Esophagus squamous epithelium (tissue), 5 donors: Measurements from ENCODE around the gene ITGA7. TPM values are rescaled to one million over a fixed set of nuclear protein-coding genes. Genes with fewer than 3 reads are reported as not detected.

Experiments used
- DNase-seq: peaks from one replicate; lab custom pipeline; 2025; lab: John Stamatoyannopoulos, UW
- H3K27ac ChIP-seq, 4 donors: fragments of 200-600 bp; sonication (generic); one replicate each; pipeline ENCODE4 v1.5.1; 2016 to 2019; ENCODE audit warnings: mild to moderate bottlenecking in 1 of 4
- H3K27me3 ChIP-seq, 4 donors: fragments of 200-600 bp; sonication (generic); 1 replicate in 3 of 4; 2 replicates in 1 of 4; pipeline versions ENCODE4 v1.5.1 to v1.6.0; 2017 to 2021; ENCODE audit warnings: antibody characterized with exemption in 1 of 4
- H3K36me3 ChIP-seq, 3 donors: fragments of 200-600 bp; sonication (generic); one replicate each; pipeline ENCODE4 v1.5.1; 2016 to 2019
- H3K4me1 ChIP-seq, 3 donors: fragments of 200-600 bp; sonication (generic); one replicate each; pipeline ENCODE4 v1.5.1; 2017 to 2019
- H3K4me3 ChIP-seq, 4 donors: fragments of 200-600 bp; sonication (generic); 1 replicate in 3 of 4; 2 replicates in 1 of 4; pipeline ENCODE4 v1.5.1; 2016 to 2019; ENCODE audit warnings: mild to moderate bottlenecking in 2 of 4, moderate library complexity in 1 of 4
- H3K9me3 ChIP-seq, 3 donors: fragments of 200-600 bp; sonication (generic); one replicate each; pipeline ENCODE4 v1.5.1; 2016 to 2019
- CTCF ChIP-seq, 6 experiments: fragments of 450-650 bp in 4 of 6; fragments of 200-600 bp in 2 of 6; sonication (generic) in 2 of 6; IDR thresholded peaks; one replicate each; pipeline ENCODE4 v1.5.1; 2016 to 2019; ENCODE audit warnings: antibody characterized with exemption in 6 of 6, mild to moderate bottlenecking in 4 of 6, moderate library complexity in 4 of 6
- POLR2A ChIP-seq, 4 donors: fragments of 450-650 bp; IDR thresholded peaks; one replicate each; pipeline ENCODE4 v1.6.1; 2017; ENCODE audit warnings: antibody characterized with exemption in 4 of 4, mild to moderate bottlenecking in 4 of 4, moderate library complexity in 3 of 4
- whole genome bisulfite sequencing, 2 donors: methylation state at CpG; one replicate each; pipeline ENCODE4 v1.1.5; 2018; 5-methylcytosine and 5-hydroxymethylcytosine counted together
- intact Hi-C: fragments of 100-400 bp; cut with DNase I; formaldehyde crosslinking; loops from one replicate; pipeline ENCODE4 v1.15.0; 2022
- total RNA-seq, 4 donors: library from RNA; depleted of rRNA; stranded (reverse); fragments of >200 nt; gene quantifications; one replicate each; pipeline ENCODE4 v1.1.0, GENCODE V29; 2016
- donor health status: DM: yes; HTN: yes; CAD: no.

ITGA7 gene
- total RNA-seq, 4 donors from 2014 or later, result 1.1 to 26.3 (median 10.5) TPM

DNA sequence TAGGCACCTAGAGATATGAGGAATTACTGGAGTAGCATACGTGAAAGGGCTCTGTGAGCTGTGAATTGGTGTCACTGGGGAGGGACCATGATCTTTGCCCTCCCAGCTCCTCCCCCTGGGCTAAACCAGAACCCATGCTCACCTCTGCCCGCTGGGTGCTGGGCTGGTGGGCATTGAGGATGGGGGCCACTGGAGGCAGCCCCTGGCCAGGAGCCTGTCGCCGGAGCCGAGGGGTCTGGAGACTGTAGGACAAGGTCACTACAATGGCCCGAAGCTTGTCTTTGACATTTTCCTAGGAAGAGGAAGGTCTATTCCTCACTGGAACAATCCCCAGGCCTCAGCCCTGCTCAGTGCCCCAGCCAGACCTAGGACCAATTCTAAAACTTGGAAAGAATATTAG is 11.6 kb downstream of the ITGA7 start:
- peaks cover 0 to 12% (median 0%) of the 10 kb centered on the region in 3 donors for H3K4me1 ChIP-seq
- TF ChIP-seq CTCF (IDR thresholded peaks at IDR 0.05) (no peak), POLR2A (IDR thresholded peaks at IDR 0.05) (no peak)
- no peak overlapping the region for H3K27ac ChIP-seq
- intact Hi-C loops, result no loop called here
- H3K9me3 ChIP-seq, result no peaks in the 10 kb centered on the region
- no peak for DNase-seq
- WGBS, 2 donors, result 94 to 98% methylated on average over 5 to 6 of the region's 6 CpGs
- H3K36me3 ChIP-seq, result peaks cover 0 to 30% (median 0%) of the 10 kb centered on the region in 3 donors
- no peak overlapping the region for H3K4me3 ChIP-seq
- no peaks in the 10 kb centered on the region for H3K27me3 ChIP-seq

DNA sequence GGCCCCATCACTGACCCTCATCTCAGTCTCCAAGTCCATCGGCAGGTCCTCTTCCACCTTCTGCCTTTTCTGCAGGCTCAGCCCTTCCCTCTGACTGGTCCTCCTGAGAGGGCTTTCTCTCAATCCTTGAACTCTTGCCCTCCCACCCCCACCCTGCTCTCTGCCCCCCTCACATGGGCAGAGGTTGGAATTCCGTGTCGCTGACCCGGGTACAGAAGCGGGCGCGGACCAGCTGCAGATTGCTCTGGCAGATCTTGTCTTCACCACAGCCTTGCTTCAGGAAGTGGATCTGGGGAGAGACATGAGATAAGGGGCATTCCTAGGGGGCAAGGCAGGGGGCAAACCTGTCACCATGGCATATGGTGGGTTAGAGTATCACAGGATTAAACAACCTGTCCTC is 12.4 kb downstream of the ITGA7 start:
- Histone ChIP-seq H3K27me3 (no peaks in the 10 kb centered on the region), H3K4me3 (no peak overlapping the region), H3K27ac (no peak overlapping the region), H3K4me1 (peaks cover 0 to 4% (median 0%) of the 10 kb centered on the region in 3 donors), H3K9me3 (no peaks in the 10 kb centered on the region), H3K36me3 (peaks cover 0 to 30% (median 0%) of the 10 kb centered on the region in 3 donors)
- 76 to 100% methylated on average over 1 to 7 of the region's 7 CpGs for WGBS, 2 donors
- TF ChIP-seq CTCF (IDR thresholded peaks at IDR 0.05), result no peak
- no peak for TF ChIP-seq POLR2A (IDR thresholded peaks at IDR 0.05)
- intact Hi-C loops, result no loop called here
- no peak for DNase-seq

- Histone ChIP-seq H3K27ac (no peak overlapping the region), H3K36me3 (peaks cover 0 to 30% (median 0%) of the 10 kb centered on the region in 3 donors), H3K9me3 (no peaks in the 10 kb centered on the region), H3K4me3 (no peak overlapping the region), H3K4me1 (no peaks in the 10 kb centered on the region), H3K27me3 (no peaks in the 10 kb centered on the region)
- intact Hi-C loops, result no loop called here
- no CpG with 5 or more reads among the region's 4 CpGs for WGBS, 2 donors
- TF ChIP-seq POLR2A (IDR thresholded peaks at IDR 0.05) (no peak), CTCF (IDR thresholded peaks at IDR 0.05) (no peak)
- no peak for DNase-seq
Observed at GRCh38 chr12:55694651-55695050, 13.1 kb downstream of the ITGA7 start.

GRCh38 chr12:55694188-55694515 is 13.6 kb downstream of the ITGA7 start:
- no peak overlapping the region for H3K27ac ChIP-seq
- DNase-seq, result no peak
- H3K27me3 ChIP-seq, result no peaks in the 10 kb centered on the region
- intact Hi-C loops, result no loop called here
- H3K4me3 ChIP-seq, result no peak overlapping the region
- TF ChIP-seq POLR2A (IDR thresholded peaks at IDR 0.05), result no peak
- TF ChIP-seq CTCF (IDR thresholded peaks at IDR 0.05), result no peak
- peaks cover 0 to 30% (median 0%) of the 10 kb centered on the region in 3 donors for H3K36me3 ChIP-seq
- no peaks in the 10 kb centered on the region for H3K9me3 ChIP-seq
- H3K4me1 ChIP-seq, result no peaks in the 10 kb centered on the region
- 100% methylated on average over 2 of the region's 7 CpGs; no CpG with 5 or more reads in 1 of the 2 donors for WGBS, 2 donors

DNA sequence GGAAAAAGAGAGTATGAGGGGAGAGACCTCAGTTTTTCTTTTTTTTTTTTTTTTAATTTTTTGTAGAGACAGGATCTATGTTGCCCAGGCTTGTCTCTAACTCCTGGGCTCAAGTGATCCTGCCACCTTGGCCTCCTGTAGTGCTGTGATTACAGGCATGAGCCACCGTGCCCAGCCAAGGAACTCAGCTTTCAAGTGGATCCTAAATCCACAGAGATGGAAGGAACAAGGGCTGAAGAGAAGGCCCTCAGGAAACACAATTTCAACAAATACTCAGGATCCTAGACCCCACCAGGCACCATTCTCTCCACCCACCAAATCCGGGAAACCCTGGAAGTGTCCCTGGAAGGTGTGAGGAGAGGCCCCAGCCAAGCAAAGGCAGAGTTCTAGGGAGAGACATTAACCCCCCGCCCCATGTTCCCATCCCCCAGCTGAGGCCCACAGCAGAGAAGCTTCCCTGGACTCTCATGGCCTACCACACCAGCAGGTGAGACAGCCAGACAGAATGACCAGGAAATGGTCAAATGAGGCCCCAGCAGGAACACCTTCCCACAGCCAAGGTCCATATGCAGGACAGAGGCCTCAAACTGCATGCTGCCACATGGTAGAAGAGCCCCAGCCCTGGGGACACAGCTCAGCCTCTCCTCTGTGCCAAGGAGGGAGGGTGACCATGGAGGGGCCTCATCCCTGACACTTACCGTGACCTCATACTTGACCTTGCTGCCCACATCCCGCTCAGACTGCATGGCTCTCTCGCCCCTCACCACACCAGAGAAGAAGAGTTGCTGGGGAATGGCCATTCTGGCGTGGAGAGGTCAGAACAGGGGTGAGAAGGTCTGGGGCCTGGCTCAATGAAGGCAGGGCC is 14.1 kb downstream of the ITGA7 start:
- WGBS, 2 donors, result 71 to 100% methylated on average over 1 to 3 of the region's 7 CpGs
- Histone ChIP-seq H3K4me1 (no peaks in the 10 kb centered on the region), H3K4me3 (no peak overlapping the region), H3K9me3 (no peaks in the 10 kb centered on the region), H3K36me3 (peaks cover 0 to 30% (median 0%) of the 10 kb centered on the region in 3 donors), H3K27me3 (no peaks in the 10 kb centered on the region), H3K27ac (no peak overlapping the region)
- DNase-seq, result no peak
- intact Hi-C loops, result no loop called here
- TF ChIP-seq CTCF (IDR thresholded peaks at IDR 0.05) (no peak), POLR2A (IDR thresholded peaks at IDR 0.05) (no peak)
